NCI-H446 treated with DMSO at 0.1 percent for 48 hours (cell line): ENCODE data around the gene GDF11.
"Not testable (repeated sequence)": the region's sequence is repeated elsewhere in the genome, so short reads cannot be mapped to it uniquely, and the experiment has no call there.

ENCODE experiments used
- DNase-seq: peaks from one replicate; lab custom pipeline; 2025; lab: John Stamatoyannopoulos, UW

Gene GDF11

DNA sequence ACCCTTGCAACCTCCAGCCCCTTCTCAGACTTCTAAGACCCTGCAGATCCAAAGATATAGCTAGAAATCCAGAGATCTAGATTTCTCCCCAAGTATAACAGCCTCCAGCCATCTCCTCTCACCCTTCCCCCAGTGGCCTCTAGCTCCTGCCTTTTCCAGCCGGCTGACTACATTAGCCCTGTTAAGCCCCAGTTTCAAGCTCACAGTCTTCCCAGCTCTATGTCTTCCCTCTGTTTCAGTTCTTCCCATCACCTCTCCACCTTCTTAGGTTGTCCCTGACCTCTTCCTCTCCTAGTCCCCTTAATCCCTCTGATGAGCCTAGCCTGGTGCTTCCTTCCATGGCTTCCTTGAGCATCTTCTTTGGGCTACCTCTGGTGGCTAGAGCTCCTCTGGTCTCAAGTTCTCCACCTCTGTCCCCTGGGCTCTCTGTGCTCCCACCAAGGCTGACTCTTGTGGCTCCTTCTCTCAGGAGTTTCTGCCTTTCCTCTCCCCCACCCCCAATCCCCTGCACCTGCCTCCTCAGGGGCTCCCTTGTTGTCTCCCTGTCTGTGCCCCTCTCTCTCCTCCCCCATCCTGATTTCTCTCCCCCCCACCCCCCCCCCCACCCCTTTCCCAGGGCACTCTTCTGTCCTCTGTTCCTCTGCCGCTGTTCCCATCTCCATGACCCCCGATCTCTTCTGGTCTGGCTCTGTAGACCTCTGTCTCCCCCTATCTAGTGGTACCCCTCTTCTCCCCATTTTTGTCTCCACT is 816 bp upstream of the GDF11 start:
- DNase-seq, result no peak

DNA sequence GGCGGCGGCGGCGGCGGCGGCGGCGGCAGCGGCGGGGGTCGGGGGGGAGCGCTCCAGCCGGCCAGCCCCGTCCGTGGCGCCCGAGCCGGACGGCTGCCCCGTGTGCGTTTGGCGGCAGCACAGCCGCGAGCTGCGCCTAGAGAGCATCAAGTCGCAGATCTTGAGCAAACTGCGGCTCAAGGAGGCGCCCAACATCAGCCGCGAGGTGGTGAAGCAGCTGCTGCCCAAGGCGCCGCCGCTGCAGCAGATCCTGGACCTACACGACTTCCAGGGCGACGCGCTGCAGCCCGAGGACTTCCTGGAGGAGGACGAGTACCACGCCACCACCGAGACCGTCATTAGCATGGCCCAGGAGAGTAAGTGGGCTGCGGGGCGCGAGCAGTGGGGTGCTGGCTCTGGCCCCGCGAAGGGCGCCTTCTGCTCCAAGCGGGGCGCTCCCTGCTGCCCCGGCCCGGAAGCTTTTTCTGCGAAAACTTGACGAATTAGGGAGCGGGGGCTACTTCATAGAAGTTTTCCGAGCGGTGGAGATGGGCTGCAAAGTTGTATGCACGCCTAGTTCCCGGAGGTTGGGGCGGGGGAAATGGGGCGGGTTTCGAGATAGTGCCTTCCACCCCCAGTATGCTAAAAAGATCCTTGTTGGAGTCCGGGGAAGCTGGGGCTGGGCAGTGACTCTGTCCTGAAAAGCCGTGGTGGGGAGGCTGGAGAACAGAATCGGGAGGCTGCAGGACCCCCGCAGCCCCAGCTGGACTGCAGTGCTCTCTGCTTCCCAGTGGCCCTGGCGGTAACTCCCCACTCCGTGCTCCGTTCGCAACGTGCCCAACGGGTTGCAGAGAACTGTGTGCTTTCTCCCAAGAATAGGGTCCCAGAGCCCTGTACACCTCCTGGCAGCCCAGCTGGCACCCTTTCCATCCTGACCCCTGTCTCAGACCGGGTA is 751 bp downstream of the GDF11 start:
- DNase-seq, result no peak

DNA sequence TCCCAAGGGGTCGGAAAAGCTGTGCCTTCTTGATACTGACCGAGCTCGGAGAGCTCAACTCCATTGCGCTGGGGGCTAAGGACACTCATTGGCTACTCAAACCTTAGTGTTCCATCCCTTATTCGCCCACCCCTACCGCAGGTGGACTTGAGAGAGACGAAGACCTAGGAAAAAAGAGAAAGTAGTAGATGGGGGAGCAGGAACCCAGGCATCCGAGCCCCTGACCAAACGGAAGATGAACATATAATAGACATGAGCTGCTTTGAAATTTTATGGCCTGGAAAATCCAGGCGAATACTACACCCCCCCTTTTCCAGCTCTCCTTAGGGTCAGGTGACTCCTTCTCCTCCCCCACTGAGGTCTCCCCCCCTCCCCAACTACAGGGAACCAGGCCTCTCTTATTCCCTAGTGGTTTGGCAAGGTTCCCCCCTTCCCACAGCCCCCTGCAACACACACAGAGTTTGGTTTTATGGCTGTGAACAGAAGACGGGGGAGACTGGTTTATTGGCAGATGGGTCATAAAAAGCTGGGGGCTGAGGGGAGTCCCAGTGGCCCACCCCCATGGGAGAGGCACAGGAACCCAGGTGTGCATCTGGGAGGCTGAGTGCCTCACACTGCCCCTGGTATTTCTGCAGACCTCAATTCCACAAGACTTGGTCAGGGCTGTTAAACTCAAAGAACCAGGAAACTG is 1.6 kb downstream of the GDF11 start:
- DNase-seq, result no peak

- no peak for DNase-seq
Measured at GRCh38 chr12:55745361-55746173, 2.6 kb downstream of the GDF11 start.

DNA sequence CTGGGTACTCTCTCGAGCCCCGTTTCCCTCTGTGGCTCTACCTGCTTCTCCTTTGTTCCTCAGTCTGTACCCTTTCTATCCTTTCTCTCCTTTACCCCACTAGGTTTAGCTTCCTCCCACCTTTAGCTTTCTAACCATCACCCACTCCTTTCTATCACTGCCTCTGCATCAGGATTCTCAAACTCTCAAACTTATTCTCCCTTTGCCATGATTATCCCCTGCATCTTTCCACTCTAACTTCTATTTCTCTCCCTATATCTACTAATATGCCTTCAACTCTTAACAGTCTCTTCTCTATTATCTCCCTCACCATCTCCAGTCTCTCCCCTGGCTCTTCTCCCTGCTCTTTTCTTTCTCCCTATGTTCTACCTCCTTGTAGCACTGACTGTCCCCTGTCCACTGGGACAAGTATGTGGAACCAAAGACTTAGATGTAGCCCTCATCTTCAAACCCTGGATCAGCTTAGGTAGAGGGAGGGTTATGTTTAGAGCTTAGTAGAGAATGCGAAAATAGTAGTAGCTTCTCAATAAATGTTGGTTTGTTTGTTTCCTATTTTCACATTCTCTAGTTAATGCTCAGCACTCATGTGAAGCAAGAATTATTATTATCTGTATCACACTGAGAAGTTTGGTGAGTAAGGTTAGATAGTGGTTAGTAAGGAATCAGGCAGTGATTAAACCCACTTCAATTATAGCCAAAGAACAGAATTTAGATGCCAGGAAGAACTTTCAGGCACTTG is 3.4 kb downstream of the GDF11 start:
- DNase-seq, result no peak

GRCh38 chr12:55746913-55747231 is 4.0 kb downstream of the GDF11 start:
- DNase-seq, result no peak

- DNase-seq, result no peak
Measured at GRCh38 chr12:55748230-55748993, 5.5 kb downstream of the GDF11 start.

DNA sequence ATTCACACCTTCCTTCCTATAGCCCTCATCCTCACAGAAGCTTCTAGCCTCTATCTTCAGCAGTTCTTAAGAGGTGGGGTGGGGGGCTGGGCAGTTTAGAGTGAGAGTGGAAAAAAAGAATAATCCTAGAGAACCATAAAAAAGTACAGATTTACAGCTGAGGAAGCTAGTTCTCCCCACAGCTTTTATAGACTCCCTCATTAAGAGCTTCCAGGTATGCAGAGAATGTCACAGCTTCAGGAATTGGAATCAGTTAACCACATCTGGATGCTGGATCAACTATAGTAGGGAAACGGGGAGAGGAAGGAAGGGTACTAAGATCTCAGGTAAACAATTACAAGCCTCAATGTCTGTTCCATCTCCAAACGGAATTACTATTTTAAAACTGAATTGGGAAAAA is 12.3 kb downstream of the GDF11 start:
- no peak for DNase-seq

DNA sequence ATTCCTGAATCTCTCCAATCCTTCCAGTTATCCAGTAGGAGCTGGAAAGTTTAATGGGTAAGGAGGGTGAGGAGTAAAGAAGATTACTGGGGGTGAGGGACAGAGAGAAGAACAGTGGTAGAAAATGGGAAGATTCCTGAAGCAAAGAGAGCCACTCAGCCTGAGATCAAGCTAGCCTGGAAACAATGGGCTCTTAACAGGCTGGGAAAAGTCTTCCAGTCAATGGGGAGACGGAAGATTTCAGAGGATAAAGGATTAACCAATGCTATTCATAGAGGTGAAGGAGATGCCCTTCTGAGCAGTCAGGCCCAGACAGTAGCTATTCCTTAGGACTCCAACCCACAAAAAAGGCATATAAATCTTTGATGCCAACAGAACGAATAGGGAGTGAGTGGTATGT is 14.8 kb downstream of the GDF11 start:
- DNase-seq, result no peak

- DNase-seq, result not testable (repeated sequence)
Measured at GRCh38 chr12:55758575-55758974, 15.7 kb downstream of the GDF11 start.

DNA sequence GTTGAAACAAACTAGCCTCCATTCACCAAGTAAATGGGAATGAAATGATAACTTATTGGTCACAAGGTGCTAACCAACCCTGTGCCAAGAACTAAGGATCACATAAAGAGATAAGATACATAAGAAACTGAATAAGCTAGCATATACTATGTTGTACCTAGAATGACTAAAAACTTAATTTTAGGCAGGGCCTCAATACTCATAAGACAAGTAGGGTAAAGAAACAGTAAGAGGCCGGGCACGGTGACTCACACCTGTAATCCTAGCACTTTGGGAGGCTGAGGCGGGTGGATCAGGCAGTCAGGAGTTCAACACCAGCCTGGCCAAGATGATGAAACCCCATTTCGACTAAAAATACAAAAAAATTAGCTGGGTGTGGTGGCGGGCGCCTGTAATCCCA is 17.7 kb downstream of the GDF11 start:
- DNase-seq, result no peak

DNA sequence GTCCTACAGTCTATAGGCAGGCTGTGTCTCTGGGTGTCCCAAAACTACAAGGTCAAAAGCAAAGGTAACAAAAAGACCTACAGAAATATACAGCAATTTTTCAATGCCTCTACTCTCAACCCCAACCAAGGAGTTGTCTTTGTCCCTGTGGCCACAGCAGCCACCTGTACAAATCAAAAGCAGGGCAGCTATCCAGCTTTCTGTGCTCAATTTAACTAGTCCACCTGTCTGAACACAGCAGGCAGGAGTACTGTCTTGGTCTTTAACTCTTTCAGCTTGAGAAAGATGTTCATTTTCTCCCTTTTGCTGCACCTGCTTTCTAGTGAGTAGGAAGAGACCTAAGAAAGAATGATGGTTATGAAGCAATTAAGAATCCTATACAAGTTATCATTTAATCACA is 19.7 kb downstream of the GDF11 start:
- DNase-seq, result no peak

- DNase-seq, result no peak
Measured at GRCh38 chr12:55765736-55766290, 22.9 kb downstream of the GDF11 start.

GRCh38 chr12:55767156-55767555 is 24.2 kb downstream of the GDF11 start:
- DNase-seq, result no peak

DNA sequence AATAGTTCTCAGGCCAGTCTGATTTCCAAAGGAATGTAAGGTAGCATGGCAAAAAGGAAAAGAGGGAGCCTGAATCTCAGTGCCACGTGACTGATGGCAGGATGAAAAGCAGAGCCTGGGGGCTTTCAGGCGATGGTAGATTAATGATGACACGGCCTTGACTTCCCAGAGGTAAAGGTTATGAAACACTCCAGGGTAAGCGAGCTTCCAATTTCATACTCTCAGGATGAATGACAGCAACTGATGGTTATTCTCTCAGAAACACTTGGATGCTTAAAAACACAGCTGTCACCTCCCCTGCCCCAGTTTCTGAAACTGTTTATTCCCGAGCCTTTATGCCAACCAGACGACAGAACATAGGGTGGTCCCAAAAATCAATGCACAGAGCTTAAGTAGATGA is 28.8 kb downstream of the GDF11 start:
- DNase-seq, result no peak

DNA sequence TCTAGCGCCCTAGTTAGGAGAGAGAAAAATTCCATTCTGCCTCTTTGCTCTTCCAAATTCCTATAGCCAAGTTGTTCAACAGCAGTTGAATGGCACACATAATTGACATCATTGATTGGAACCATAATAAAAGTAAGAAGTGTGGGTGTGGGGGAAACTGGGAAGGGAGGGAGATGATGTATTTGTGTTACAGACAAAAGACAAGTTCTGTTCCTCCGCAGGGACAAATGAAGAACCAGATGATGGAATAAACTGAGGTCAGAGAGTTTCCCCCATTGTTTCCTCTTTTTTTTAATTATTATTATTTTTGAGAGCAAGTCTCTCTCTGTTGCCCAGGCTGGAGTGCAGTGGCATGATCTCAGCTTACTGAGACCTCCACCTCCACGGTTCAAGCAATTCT is 34.9 kb downstream of the GDF11 start:
- DNase-seq, result no peak

- no peak for DNase-seq
Measured at GRCh38 chr12:55780685-55781084, 37.8 kb downstream of the GDF11 start.

DNA sequence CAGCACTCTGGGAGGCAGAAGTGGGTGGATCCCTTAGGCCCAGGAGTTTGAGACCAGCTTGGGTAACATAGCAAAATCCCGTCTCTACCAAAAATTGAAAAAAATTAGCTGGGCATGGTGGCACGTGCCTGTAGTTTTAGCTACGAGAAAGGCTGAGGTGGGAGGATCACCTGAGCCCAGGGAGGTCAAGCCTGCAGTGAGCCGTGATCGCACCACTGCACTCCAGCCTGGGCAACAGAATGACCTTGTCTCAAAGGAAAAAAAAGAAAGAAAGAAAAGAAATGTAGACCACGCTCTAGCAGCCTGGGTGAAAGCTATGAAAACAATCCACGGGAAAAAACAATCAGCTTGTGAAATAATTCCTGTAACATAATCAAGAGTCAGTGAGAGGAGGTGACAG is 45.6 kb downstream of the GDF11 start:
- DNase-seq, result no peak

DNA sequence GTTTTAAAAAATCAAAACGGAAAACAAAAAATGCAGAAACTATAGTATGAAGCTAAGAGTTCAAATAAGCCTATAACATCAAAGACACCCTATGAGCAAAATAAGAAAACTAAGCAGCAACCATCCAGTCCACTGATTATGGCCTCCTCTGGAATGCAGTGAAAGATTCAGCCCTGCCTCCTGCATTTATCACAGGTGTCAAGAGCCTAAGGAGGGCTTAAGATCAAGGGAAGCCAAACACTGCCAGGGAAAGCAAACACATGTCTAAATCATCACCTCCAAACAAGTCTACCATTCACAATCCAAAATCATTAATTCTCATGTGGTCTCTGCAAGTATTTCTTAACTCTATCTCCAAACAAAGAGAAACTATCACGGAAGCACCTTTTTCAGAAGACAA is 46.2 kb downstream of the GDF11 start:
- DNase-seq, result no peak

- no peak for DNase-seq
Measured at GRCh38 chr12:55789893-55790292, 47.0 kb downstream of the GDF11 start.
